ENCODE measurements around the gene ODR4. TPM values are rescaled to one million over a fixed set of nuclear protein-coding genes. Genes with fewer than 3 reads are reported as not detected.
"Not testable (repeated sequence)": the region's sequence is repeated elsewhere in the genome, so short reads cannot be mapped to it uniquely, and the experiment has no call there.

ODR4 gene
- total RNA-seq, 2 donors from 2014 or later: 15.7 to 17.5 TPM

DNA sequence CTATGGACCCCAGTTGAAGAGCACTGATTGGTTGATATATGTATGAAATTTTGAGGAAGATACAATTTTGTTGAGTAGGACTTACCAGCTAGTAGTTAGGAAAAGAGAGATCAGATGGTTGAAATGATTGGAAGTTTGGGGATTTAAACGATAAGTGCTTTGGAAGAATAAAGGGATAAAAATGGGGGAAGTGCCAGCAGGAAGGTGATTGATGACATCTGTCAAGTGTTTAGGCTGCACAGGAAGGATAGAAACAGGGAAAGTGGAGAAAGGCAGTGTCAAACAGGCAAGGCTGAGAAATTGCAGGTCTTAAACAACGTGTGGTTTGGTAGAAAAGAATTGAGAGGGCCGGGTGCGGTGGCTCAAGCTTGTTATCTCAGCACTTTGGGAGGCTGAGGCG, 62.9 kb downstream of the ODR4 start:
- peaks cover 13% of the 10 kb centered on the region for H3K4me1 Mint-ChIP-seq (ENCODE audit: low read depth)
- no peak overlapping the region for H3K4me3 Mint-ChIP-seq
- ATAC-seq (replicated peaks in 1 of 2) (no peak), DNase-seq (no peak)
- peaks cover 0 to 2% of the 10 kb centered on the region in 2 donors for H3K36me3 Mint-ChIP-seq (ENCODE audit: insufficient read depth in 2 of 2)
- no peaks in the 10 kb centered on the region for H3K27me3 Mint-ChIP-seq (ENCODE audit: low read depth)
- no peak overlapping the region for H3K27ac Mint-ChIP-seq
- no peaks in the 10 kb centered on the region for H3K9me3 Mint-ChIP-seq

DNA sequence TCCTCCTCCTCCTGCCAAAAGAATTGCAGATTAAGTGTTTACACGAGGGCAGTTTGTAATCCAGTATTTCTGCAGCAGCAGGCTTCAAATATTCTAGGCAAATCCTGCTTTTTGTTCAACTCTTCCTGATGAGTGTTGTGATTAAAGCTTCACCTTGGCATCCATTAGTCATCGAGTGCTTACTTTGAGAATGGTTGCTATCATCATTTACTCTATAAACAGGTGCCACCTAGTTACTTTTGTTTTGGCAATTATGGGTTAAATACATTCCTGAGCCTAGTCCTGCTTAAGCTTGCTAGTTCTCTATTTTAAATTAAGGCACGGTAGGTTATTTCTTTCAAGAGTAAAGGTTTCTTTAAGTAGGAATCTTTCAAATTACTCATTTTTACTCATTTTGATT, 64.9 kb downstream of the ODR4 start:
- Mint-ChIP-seq H3K27me3 (ENCODE audit: low read depth) (no peaks in the 10 kb centered on the region), H3K9me3 (no peaks in the 10 kb centered on the region), H3K4me1 (ENCODE audit: low read depth) (peaks cover 13% of the 10 kb centered on the region), H3K36me3 (ENCODE audit: insufficient read depth in 2 of 2) (peaks cover 0 to 2% of the 10 kb centered on the region in 2 donors), H3K27ac (peak overlapping the region; percentile 30), H3K4me3 (peak overlapping the region in 1 of 2 donors; percentile 25)
- ATAC-seq (replicated peaks in 1 of 2) (peak in 1 of 2 donors; percentile 44), DNase-seq (no peak)

DNA sequence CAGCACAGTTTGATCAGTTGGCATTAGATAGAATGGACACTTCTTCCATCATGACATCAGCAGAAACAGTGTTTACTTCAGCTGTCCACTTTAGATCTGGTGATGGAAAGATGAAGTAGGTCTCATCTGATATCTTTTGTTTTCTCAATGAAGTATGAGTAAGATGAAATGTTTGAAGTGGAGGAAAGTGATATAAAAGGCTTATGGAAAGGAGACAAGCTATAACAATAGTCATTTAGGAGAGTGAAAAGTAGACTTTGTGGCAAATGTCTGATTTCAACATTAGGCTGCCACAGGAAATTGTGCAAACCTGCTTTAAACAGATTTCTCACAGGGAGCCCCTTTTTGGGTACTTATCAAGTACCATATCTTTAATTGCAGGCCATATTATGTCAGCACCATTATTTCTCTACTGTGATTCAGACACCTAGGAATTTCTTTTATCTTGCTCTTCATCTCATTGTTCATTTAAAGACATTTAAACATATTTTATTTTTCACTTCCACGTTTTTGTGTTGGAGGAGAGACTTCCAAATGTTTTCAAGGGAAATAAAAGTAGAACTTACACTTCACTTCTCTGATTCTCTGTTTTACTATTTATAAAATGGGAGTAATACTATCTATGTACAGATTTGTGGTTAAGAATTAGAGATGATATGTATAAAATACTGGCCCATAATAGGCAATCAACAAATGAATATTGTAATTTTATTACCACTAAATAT, 67.2 kb downstream of the ODR4 start:
- Mint-ChIP-seq H3K27me3 (ENCODE audit: low read depth) (no peaks in the 10 kb centered on the region), H3K4me1 (ENCODE audit: low read depth) (peaks cover 13% of the 10 kb centered on the region), H3K4me3 (no peak overlapping the region), H3K27ac (no peak overlapping the region), H3K36me3 (ENCODE audit: insufficient read depth in 2 of 2) (peaks cover 0 to 2% of the 10 kb centered on the region in 2 donors), H3K9me3 (no peaks in the 10 kb centered on the region)
- ATAC-seq (replicated peaks in 1 of 2) (peak; percentile 82 to 85), DNase-seq (no peak)

DNA sequence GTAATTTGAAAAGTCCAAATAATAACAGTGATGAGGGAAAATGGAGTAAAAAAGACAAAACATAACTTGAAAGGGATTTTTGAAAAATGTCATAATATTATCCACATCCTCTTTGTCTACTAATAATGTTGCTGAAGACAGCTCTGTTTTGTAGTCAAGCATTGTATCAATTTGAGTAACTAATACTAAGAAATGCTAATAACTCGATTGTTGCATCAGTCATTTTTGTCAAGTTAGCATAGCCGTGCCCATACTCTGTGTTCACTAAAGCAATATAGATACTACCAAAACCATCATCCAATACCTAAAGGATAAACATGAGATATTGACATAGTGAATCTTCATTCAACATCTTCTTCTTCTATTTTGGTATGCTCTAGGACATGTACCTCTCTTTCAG, 68.0 kb downstream of the ODR4 start:
- no peak overlapping the region for H3K4me3 Mint-ChIP-seq
- no peak overlapping the region for H3K27ac Mint-ChIP-seq
- no peak for DNase-seq
- no peaks in the 10 kb centered on the region for H3K36me3 Mint-ChIP-seq (ENCODE audit: insufficient read depth in 2 of 2)
- H3K4me1 Mint-ChIP-seq (ENCODE audit: low read depth): peaks cover 13% of the 10 kb centered on the region
- peak in 1 of 2 donors; percentile 19 for ATAC-seq (replicated peaks in 1 of 2)
- no peaks in the 10 kb centered on the region for H3K9me3 Mint-ChIP-seq
- H3K27me3 Mint-ChIP-seq (ENCODE audit: low read depth): no peaks in the 10 kb centered on the region

DNA sequence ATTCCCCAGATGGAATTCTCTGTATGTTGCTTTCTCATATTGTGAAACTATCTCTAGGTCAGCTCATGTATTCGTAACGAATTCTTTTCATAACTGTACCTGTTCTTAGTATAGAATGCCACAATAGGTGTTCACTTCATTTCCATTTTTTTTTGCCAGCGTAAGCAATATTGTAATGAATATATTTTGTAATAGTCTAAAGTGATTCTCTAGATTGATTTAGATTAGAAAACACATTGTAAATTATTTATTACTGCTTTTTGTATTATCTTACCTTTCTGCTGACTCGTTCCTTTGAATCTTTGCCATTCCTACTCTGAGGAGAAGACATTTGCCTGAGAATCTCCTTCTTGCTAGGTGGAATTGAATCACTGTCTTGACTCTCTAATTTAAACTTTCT, 70.5 kb downstream of the ODR4 start:
- DNase-seq: no peak

DNA sequence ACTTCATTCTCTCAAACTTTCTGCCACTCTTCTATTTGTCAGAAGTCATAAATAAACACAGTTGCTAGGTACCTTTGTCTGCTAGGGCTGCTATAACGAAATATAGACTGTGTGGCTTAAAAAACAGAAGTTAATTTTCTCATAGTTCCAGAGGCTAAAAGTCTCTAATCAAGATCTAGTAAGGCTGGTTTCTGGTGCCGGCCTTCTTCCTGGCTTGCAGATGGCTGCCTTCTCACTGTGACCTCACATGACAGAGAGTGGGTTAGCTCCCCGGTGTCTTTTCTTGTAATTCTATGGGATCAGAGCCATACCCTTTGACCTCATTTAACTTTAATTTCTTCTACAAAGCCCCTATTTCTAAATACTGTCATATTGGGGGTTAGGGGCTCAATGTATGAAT, 79.3 kb downstream of the ODR4 start:
- Mint-ChIP-seq H3K27me3 (ENCODE audit: low read depth) (no peaks in the 10 kb centered on the region), H3K36me3 (ENCODE audit: insufficient read depth in 2 of 2) (no peaks in the 10 kb centered on the region), H3K4me3 (no peak overlapping the region), H3K4me1 (ENCODE audit: low read depth) (no peaks in the 10 kb centered on the region), H3K27ac (no peak overlapping the region), H3K9me3 (no peaks in the 10 kb centered on the region)
- no peak for ATAC-seq (replicated peaks in 1 of 2)
- DNase-seq: no peak

More for the DNA sequence above, 70.5 kb downstream of the ODR4 start:
- no peaks in the 10 kb centered on the region for H3K36me3 Mint-ChIP-seq (ENCODE audit: insufficient read depth in 2 of 2)
- no peak overlapping the region for H3K27ac Mint-ChIP-seq
- H3K9me3 Mint-ChIP-seq: no peaks in the 10 kb centered on the region
- no peak overlapping the region for H3K4me3 Mint-ChIP-seq
- H3K27me3 Mint-ChIP-seq (ENCODE audit: low read depth): no peaks in the 10 kb centered on the region
- ATAC-seq (replicated peaks in 1 of 2): no peak
- H3K4me1 Mint-ChIP-seq (ENCODE audit: low read depth): peaks cover 13% of the 10 kb centered on the region

DNA sequence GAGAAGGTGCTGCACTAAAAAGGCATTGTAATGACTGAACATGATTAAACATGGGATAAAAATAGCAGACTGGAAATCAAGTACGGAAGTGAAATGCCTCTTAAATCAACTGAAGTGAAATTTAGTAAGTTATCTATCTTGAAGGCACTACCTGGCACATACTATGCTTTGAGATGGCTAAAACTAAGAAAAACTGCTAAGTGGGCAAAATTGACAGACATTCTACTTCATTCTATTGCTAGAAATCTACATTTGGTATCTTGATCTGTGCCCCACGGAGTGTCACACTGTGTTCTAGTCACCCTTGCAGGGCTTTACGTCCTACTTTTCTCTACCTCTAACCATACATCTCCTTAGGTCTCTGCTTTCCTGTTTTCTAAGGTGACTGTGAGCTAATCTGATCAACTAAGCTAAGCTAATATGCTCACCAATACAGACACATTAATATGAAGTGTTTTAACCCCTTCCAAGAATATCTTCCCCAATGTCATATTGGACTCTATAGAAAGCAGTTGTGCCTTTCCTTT, 81.2 kb downstream of the ODR4 start:
- no peak for DNase-seq
- no peak overlapping the region for H3K4me3 Mint-ChIP-seq
- no peak for ATAC-seq (replicated peaks in 1 of 2)
- no peaks in the 10 kb centered on the region for H3K9me3 Mint-ChIP-seq
- no peaks in the 10 kb centered on the region for H3K27me3 Mint-ChIP-seq (ENCODE audit: low read depth)
- no peaks in the 10 kb centered on the region for H3K4me1 Mint-ChIP-seq (ENCODE audit: low read depth)
- H3K36me3 Mint-ChIP-seq (ENCODE audit: insufficient read depth in 2 of 2): no peaks in the 10 kb centered on the region
- H3K27ac Mint-ChIP-seq: no peak overlapping the region

DNA sequence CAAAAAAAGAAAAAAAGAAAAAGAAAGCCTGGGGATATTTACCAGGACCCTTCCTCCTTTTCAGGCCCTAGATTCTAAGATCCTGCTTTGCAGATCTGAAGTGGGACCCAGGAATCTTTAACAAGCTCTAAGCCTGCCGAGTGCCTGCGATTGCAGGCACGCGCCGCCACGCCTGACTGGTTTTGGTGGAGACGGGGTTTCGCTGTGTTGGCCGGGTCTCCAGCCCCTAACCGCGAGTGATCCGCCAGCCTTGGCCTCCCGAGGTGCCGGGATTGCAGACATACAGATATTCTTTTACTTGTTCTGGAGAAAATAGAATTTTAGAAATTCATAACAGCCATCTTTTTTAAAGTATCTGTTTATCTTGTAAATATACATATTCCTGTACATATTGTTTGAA, 83.5 kb downstream of the ODR4 start:
- H3K27me3 Mint-ChIP-seq (ENCODE audit: low read depth); ATAC-seq (replicated peaks in 1 of 2); DNase-seq; H3K36me3 Mint-ChIP-seq (ENCODE audit: insufficient read depth in 2 of 2); H3K27ac Mint-ChIP-seq; H3K9me3 Mint-ChIP-seq; H3K4me3 Mint-ChIP-seq; H3K4me1 Mint-ChIP-seq (ENCODE audit: low read depth): not testable (repeated sequence)

DNA sequence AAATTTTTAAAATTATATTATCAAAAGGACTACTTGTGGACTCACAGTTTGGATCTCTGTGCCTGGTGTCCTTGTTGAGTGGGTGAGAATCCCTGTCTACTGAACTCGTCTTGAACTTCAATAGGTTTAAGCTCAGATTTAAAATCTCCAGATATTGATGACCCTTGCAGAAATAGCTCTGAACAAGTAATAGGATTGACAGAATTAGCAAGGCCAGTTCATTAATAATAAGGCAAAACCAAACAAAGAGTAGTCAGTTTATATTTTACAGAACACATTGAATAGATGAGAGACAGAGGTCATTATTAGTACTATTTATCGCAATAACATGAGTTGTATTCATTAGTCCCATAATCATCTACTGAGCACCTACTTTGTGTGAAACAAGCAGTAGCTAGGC, 85.4 kb downstream of the ODR4 start, which contains the start of gene PDC:
PDC (minus strand) TSS at position 101 of the 400 bp plus-strand sequence. CDS start 11,655 bp downstream, outside the sequence.
- Mint-ChIP-seq H3K27ac (no peak within 1 kb of the TSS), H3K4me3 (no peak within 1 kb of the TSS), H3K4me1 (ENCODE audit: low read depth) (no peaks in the 10 kb centered on the region), H3K36me3 (ENCODE audit: insufficient read depth in 2 of 2) (no peaks in the 10 kb centered on the region), H3K27me3 (ENCODE audit: low read depth) (peaks cover 8% of the 10 kb centered on the region), H3K9me3 (no peaks in the 10 kb centered on the region)
- no peak for DNase-seq
- ATAC-seq (replicated peaks in 1 of 2): no peak

DNA sequence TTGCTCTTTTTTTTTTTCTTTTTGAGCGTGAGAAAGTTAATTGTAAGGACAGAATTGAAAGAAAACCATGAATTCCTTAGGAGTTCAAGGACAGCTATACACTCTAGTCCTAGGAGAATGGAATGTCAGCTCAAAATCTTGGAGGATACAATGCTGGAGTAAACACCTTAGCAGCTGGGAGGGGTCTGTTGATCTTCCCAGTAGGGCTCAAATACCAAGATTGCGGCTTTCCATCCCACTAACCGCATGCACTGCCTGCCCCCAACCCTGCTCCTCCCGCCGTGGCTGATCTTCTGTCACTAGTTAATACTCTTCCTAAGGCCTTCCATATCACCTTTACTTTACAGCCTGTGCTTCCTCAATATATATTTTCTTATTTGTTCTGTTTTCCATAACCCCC, 87.9 kb downstream of the ODR4 start:
- no peak for DNase-seq
- H3K4me3 Mint-ChIP-seq: no peak overlapping the region

DNA sequence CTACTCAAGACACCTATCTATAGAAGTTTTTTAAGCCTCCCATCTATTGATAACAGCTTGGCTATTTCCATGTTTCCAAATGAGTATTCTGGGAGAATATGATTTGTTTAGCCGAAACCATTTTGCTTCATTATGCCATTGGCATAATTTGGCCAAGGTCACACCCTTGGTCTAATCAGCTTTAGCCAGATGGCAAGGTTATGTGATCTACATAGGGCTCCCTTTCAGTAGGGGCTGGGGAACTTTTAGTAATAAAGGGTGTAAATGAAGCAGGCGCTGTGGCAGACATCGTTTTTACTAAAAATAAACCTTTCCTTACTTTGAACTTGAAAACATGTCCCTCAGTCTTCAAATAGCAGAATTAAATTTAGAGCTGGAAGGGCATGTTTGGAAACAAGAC, 88.3 kb downstream of the ODR4 start:
- no peak overlapping the region for H3K27ac Mint-ChIP-seq
- peaks cover 0 to 1% of the 10 kb centered on the region in 2 donors for H3K36me3 Mint-ChIP-seq (ENCODE audit: insufficient read depth in 2 of 2)
- H3K4me3 Mint-ChIP-seq: no peak overlapping the region
- DNase-seq: no peak
- H3K9me3 Mint-ChIP-seq: peaks cover 0 to 2% of the 10 kb centered on the region in 2 donors
- no peak for ATAC-seq (replicated peaks in 1 of 2)
- peaks cover 13% of the 10 kb centered on the region for H3K27me3 Mint-ChIP-seq (ENCODE audit: low read depth)
- H3K4me1 Mint-ChIP-seq (ENCODE audit: low read depth): no peaks in the 10 kb centered on the region

More for the DNA sequence above, 87.9 kb downstream of the ODR4 start:
- Mint-ChIP-seq H3K27me3 (ENCODE audit: low read depth) (peaks cover 13% of the 10 kb centered on the region), H3K4me1 (ENCODE audit: low read depth) (no peaks in the 10 kb centered on the region), H3K9me3 (peaks cover 0 to 2% of the 10 kb centered on the region in 2 donors), H3K27ac (no peak overlapping the region), H3K36me3 (ENCODE audit: insufficient read depth in 2 of 2) (peaks cover 0 to 1% of the 10 kb centered on the region in 2 donors)
- ATAC-seq (replicated peaks in 1 of 2): no peak

DNA sequence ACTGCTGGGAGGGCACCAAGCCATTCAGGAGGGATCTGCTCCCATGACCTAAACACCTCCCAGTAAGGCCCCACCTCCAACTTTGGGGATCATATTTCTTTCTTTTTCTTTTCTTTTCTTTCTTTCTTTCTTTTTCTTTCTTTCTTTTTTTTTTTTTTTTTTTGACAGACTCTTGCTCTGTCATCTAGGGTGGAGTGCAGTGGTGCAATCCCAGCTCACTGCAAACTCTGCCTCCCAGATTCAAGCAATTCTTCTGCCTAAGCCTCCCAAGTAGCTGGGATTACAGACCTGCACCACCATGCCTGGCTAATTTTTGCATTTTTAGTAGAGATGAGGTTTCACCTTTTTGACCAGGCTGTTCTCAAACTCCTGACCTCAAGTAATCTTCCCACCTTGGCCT, 89.9 kb downstream of the ODR4 start:
- not testable (repeated sequence) for H3K36me3 Mint-ChIP-seq (ENCODE audit: insufficient read depth in 2 of 2); DNase-seq; ATAC-seq (replicated peaks in 1 of 2); H3K9me3 Mint-ChIP-seq; H3K4me1 Mint-ChIP-seq (ENCODE audit: low read depth); H3K4me3 Mint-ChIP-seq; H3K27ac Mint-ChIP-seq
- peaks cover 13% of the 10 kb centered on the region for H3K27me3 Mint-ChIP-seq (ENCODE audit: low read depth)

DNA sequence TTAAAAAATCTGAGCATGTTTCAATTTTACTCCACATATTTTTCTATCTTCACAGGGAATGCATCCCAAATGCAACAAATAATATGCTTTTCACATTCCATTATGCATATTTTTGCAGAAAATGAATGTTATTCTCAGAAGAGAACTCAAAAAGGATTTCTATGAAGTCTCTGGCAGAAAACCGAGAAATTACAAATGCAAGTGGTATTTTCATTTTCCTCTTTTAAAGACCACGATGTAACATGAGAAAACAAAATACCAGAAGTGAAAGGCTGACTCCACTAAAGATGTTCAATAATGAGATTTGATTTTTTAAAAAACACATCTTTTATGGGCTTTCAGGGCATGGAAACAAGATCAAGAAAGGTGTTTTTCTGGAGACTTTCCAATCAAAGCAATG, 90.3 kb downstream of the ODR4 start:
- DNase-seq (no peak), ATAC-seq (replicated peaks in 1 of 2) (no peak)
- no peak overlapping the region for H3K27ac Mint-ChIP-seq
- peaks cover 13% of the 10 kb centered on the region for H3K27me3 Mint-ChIP-seq (ENCODE audit: low read depth)
- peaks cover 0 to 2% of the 10 kb centered on the region in 2 donors for H3K9me3 Mint-ChIP-seq
- H3K36me3 Mint-ChIP-seq (ENCODE audit: insufficient read depth in 2 of 2): peaks cover 0 to 1% of the 10 kb centered on the region in 2 donors
- no peaks in the 10 kb centered on the region for H3K4me1 Mint-ChIP-seq (ENCODE audit: low read depth)
- H3K4me3 Mint-ChIP-seq: no peak overlapping the region
